ENCODE results near the gene SYT14. TPM values are rescaled to one million over a fixed set of nuclear protein-coding genes. Genes with fewer than 3 reads are reported as not detected.

The SYT14 gene
- total and polyA plus RNA-seq, 11 donors, result not detected

DNA sequence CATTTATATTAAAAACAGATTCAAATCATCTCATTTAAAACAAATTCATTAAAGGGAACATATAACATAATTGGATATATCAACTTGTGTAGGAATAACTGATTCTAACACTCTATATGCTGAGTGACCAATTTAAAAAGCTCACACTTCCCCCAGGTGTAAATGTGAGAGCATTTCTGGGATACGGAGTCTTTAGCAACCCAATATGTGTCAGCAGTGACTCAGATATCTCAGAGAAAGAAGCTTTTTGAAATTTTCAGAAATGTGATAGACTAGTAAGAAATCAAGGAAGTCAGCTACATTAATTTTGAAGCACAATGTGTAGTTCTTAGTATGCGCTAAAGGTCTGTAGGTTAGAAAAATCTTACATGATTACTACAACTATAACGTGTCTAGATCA lies 206.7 kb downstream of the SYT14 start:
- DNase-seq (no peak), ATAC-seq (no peak)
- no peaks in the 10 kb centered on the region for H3K36me3 ChIP-seq
- H3K27ac ChIP-seq, result no peak overlapping the region
- H3K4me3 ChIP-seq, result no peak overlapping the region
- 71 to 88% (median 85%) methylated on average over 3 of the region's 3 CpGs for WGBS, 4 donors
- TF ChIP-seq, protein P1, sequence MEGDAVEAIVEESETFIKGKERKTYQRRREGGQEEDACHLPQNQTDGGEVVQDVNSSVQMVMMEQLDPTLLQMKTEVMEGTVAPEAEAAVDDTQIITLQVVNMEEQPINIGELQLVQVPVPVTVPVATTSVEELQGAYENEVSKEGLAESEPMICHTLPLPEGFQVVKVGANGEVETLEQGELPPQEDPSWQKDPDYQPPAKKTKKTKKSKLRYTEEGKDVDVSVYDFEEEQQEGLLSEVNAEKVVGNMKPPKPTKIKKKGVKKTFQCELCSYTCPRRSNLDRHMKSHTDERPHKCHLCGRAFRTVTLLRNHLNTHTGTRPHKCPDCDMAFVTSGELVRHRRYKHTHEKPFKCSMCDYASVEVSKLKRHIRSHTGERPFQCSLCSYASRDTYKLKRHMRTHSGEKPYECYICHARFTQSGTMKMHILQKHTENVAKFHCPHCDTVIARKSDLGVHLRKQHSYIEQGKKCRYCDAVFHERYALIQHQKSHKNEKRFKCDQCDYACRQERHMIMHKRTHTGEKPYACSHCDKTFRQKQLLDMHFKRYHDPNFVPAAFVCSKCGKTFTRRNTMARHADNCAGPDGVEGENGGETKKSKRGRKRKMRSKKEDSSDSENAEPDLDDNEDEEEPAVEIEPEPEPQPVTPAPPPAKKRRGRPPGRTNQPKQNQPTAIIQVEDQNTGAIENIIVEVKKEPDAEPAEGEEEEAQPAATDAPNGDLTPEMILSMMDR (IDR thresholded peaks at IDR 0.05), result no peak
- no peak for TF ChIP-seq POLR2A (IDR thresholded peaks at IDR 0.05)
- peaks cover 0 to 5% (median 0%) of the 10 kb centered on the region in 12 donors for H3K9me3 ChIP-seq
- intact Hi-C loops (cut with DNase I), result loop anchor here in 7 of 10 donors (1.0 to 5.0 kb wide), 5 partner anchors 166 to 263 kb away; no protein-coding TSS in a partner anchor
- H3K27me3 ChIP-seq, result peaks cover 0 to 7% (median 0%) of the 10 kb centered on the region in 9 donors
- H3K4me1 ChIP-seq, result no peaks in the 10 kb centered on the region

DNA sequence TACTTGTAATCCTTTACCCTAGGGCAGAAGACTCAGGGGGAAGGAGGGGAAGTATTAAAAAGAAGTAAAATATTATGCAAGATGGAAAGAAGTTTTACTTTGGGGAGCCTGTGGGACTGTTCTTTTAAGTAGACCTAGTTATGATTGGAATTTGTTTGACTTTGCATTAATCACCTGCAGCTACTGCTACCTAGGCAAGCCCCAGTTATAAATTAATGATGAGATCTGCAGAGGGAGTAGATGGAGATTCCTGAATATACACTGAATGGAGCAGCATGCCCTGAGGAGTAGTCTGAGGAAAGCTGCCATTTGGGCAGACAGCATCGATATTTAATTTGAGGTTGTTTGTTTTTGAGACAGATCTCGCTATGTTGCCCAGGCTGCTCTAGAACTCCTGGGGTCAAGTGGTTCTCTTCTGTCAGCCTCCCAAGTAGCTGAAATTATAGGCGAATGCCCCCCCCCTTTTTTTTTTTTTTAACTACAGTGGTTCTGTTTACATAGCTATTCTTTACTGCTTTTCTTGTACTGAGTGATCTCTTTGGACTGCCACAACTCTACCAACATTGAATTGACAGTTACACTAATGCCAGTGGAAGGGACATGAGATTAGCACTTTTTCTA lies 213.1 kb downstream of the SYT14 start:
- DNase-seq (no peak), ATAC-seq (no peak)
- H3K4me3 ChIP-seq, result no peak overlapping the region
- H3K9me3 ChIP-seq, result no peaks in the 10 kb centered on the region
- no peak overlapping the region for H3K27ac ChIP-seq
- TF ChIP-seq POLR2A (IDR thresholded peaks at IDR 0.05), result no peak
- TF ChIP-seq, protein P1 (IDR thresholded peaks at IDR 0.05), result no peak
- intact Hi-C loops (cut with DNase I), result no loop called here
- H3K4me1 ChIP-seq, result no peaks in the 10 kb centered on the region
- 72 to 86% (median 83%) methylated on average over 3 of the region's 3 CpGs for WGBS, 4 donors
- H3K27me3 ChIP-seq, result peaks cover 0 to 2% (median 0%) of the 10 kb centered on the region in 9 donors
- no peaks in the 10 kb centered on the region for H3K36me3 ChIP-seq

DNA sequence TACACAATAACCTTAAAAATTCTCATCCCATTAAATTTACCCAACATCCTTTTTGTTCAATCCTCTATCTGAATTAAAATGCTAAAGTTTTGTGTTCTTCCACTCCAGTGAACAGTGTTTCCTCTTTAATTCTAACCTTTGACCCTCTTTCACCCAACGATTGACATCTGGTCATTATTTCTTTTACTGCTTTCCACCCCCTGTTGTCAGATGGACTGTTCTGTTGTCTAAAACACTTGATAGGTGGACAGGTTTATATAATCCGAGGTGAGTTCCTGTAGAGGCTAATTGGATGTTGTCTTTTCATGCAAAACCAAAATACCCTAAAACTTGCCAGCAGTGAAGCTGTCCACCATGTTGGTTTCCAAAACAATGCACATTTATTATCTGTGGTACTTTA lies 221.2 kb downstream of the SYT14 start:
- DNase-seq (no peak), ATAC-seq (no peak)
- H3K27me3 ChIP-seq, result peaks cover 0 to 3% (median 0%) of the 10 kb centered on the region in 9 donors
- WGBS, 4 donors, result 59 to 67% (median 63%) methylated on average over 2 of the region's 2 CpGs
- no peaks in the 10 kb centered on the region for H3K9me3 ChIP-seq
- no peak overlapping the region for H3K27ac ChIP-seq
- H3K4me3 ChIP-seq, result no peak overlapping the region
- TF ChIP-seq POLR2A (IDR thresholded peaks at IDR 0.05), result no peak
- TF ChIP-seq, protein P1 (IDR thresholded peaks at IDR 0.05), result no peak
- H3K36me3 ChIP-seq, result no peaks in the 10 kb centered on the region
- intact Hi-C loops (cut with DNase I), result no loop called here
- no peaks in the 10 kb centered on the region for H3K4me1 ChIP-seq

DNA sequence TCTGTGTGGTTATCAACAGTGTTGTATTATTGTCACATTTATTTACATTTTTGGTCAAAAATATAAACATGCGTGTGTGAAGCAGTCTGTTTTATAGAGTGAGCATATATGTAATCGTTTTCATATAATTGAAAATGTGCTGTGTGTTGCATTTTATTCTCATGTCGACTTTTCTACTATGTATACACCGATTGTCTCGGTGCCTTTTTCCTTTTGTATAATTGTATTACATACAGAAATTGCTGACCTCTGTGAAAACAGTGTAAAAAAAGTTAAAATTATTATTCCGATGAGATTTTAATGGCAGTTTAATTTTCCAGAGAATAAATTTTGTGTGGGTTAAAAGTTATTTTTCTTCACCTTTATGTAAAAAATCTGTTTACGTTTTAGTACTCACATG lies 232.2 kb downstream of the SYT14 start:
- Histone ChIP-seq H3K27me3 (peaks cover 0 to 10% (median 0%) of the 10 kb centered on the region in 9 donors), H3K9me3 (no peaks in the 10 kb centered on the region), H3K36me3 (no peaks in the 10 kb centered on the region), H3K4me3 (no peak overlapping the region), H3K27ac (no peak overlapping the region), H3K4me1 (no peaks in the 10 kb centered on the region)
- intact Hi-C loops (cut with DNase I), result no loop called here
- WGBS, 4 donors, result 86 to 90% (median 89%) methylated on average over 7 of the region's 7 CpGs
- TF ChIP-seq POLR2A (IDR thresholded peaks at IDR 0.05), result no peak
- TF ChIP-seq, protein P1 (IDR thresholded peaks at IDR 0.05), result no peak
- ATAC-seq (no peak), DNase-seq (no peak)

All from heart left ventricle (tissue), 16 donors.